GM10847 (cell line): ENCODE measurements around the gene RAB29.

Experiments
- POLR2A ChIP-seq: IDR thresholded peaks from 2 replicates; pipeline ENCODE4 v1.6.1; 2011; ENCODE audit not compliant: insufficient read length; ENCODE audit errors: extremely low read depth

Gene RAB29, protein sequence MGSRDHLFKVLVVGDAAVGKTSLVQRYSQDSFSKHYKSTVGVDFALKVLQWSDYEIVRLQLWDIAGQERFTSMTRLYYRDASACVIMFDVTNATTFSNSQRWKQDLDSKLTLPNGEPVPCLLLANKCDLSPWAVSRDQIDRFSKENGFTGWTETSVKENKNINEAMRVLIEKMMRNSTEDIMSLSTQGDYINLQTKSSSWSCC

DNA sequence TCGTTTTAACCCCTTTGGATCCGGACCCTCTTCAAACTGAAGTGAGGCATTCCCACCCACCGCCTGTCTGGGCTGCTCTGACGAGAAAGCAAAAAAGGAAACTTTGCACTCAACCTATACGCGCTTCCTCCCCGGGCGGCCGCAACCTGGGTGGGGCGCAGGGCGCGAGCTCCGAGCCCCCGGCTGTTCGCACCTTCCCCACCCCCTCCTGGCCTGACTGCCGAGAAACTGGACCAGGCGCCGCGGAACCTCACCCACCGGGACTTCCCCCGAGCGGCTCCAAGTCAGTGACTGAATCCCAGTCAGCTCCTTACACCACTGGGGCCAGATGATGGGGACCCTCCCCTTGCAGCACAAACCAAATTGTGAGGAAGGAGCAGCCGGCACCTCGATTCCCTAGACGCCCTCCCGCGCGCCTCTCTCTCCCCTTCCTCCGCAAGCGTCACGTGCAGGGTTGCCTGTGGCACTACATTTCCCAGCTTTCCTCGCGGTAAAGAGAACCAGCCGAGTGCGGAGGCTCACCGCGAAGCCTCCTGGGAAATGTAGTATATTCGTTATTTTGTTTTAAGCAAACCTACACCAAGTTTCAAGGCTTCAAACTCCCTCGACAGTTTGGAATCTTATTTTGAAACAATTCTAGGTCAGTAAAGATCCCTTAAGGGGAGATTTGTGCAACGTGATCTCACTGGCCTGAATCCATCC is at the start of gene RAB29:
TSS of gene RAB29 (minus strand) at position 468 of the 702 bp plus-strand sequence. CDS start 526 bp downstream, outside the sequence.
- TF ChIP-seq POLR2A = peak; percentile 15

DNA sequence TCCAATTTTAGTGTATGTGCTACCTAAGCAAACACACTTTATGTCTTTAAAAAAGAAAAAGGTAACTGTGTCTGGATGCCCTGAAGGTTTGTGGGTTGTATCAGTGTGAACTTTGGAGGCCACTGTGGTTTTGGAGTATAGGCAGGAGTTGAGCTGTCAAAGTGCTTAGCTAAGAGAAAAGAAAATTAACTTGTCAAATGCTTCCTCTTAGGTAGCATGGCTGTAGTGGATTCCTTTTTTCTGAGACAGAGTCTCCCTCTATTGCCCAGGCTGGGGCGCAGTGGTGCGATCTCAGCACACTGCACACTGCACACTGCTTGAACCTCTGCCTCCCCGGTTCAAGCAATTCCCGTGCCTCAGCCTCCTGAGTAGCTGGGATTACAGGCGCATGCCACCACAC is 48.9 kb upstream of the RAB29 start:
- TF ChIP-seq POLR2A = no peak

DNA sequence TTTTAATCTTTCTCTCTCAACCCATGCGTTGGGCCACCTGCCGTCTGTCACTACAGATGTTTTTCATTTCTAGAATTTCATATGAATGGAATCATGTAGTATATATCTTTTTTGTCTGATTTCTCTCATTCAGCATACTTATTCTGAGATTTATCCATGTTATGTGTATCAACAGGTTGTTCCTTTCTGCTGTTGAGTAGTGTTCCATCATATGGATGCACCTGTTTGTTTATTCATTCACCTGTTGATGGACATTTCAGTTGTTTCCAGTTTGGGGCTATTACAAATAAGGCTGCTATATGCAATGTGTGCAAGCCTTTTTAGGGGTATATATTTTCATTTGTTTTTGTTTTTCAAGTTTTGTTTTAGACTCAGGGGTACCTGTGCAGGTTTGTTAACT is 47.1 kb upstream of the RAB29 start:
- TF ChIP-seq POLR2A = no peak

DNA sequence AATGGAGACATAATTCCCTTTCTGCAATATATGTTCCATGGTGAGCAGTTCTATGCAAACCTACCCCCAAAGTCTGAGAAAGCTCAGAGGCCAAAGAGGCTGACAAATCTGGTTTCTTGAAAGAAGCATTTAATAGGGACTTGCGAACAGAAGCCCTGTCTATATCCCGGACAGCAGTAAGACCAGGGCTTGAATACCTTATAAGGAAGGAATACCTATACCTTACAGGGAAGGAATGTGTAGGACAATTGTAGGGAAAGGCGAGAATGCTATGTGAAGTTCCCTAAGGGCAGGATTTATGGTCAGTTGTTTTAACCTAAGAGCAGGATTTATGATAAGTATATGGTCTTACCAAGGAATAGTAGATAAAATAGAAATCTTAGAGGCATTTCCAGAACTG is 42.7 kb upstream of the RAB29 start:
- TF ChIP-seq POLR2A = no peak

DNA sequence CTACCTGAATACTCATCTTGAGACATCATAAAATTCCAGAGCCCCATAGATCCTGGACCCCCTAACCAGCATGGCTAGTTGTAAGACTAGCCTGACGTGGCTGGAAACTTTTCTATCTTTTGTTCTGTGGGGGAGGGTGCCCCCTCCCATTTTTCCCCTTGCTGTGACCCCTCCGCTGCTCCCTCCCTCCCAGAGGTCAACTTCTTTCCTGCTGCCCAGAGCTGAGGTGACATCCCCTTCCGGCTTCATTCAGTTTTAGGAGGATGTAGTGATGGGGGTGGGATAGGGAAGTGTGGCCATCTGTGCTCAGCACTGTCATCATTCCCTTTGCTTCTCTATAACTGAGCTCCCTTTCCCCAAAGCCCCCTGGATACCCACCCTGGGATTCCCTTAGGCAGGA is 42.1 kb upstream of the RAB29 start:
- TF ChIP-seq POLR2A = no peak

DNA sequence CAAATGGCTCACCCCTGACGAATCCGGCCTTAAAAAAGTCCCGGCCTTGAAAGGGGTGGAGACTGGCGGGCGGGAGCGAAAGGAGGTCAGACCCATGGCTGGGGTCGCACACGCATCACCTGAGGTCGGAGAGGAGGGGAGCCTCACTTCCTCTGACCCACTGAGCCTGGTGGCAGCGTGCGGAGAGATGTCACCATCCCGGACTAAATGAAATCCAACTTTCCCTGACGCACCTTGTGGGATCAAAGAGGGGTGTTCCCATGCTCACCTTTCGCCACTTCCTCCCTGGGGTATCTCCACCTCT is 38.4 kb upstream of the RAB29 start:
- TF ChIP-seq POLR2A = no peak

DNA sequence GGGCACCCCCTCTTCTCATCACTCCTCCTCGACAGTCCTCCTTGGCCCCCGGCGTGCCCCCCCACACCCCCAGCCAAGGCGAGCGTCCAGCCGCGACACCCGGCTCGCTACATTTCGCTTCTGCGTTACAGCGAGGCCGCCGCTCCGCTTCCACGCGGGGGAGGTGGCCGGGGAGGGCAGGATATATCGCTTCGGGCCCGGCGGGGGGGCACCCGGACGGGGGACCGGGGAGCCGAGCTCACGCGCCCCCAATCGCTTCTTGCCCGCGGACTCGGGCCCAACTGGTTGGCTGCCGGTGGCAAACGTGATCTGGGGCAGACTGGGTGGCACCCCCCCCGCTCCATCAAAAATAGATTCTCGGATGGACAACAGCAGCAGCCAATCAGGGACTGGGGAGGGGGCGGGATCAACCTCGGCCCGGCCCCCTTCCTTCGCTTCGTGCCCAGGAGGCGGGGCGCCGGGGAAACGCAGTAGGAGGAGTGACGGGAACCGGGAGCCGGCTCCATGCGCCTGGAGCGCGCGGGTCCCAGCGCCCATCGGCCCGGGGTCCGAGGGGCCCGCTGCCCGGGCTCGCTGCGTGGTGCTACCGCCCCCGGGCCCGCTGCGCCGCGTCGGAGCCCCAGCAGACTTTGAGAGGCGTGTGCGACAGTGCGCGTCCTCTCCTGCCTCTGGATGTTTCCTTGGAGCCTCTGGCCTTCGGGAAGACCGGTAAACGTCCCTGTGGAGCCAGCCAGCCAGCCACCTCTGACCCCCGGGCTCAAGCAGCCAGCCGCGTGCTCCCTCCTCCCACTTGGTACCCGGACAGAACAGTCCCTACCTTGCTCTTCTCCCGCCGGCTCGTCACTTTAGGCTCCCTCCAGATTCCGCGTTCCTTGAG is 37.8 kb upstream of the RAB29 start, which contains the start of gene SLC41A1:
TSS of gene SLC41A1 (minus strand) at position 321 of the 877 bp plus-strand sequence. CDS start 2,757 bp downstream, outside the sequence.
- TF ChIP-seq POLR2A = no peak

DNA sequence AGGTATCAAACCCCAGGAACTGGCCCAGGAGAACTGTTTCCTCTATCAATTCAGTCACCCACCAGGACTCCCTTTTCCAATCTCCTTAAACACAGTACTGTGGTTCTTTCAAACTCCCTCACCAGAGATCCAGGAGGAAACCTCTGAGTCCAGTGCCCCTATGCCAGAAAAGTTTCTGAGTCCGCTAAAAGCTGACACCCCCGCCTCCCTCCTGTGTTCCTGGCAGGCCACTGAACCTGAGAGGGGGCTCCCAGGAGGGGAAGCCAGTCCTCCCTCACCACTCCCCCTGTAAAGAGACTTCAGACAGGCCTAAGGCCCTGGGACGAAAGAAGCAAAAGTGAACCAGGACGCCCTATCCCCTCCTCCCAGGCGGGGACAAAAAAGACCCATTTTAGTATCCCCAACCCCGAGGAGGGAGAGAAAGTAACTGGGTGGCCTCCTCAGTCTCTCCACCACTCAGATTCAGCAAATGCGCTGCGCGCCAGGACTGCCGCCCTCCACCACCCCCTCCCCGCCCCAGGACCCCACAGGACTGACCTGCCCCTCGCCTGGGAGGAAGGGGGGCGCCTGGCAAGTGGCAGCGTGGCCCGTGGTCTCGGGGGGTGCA is 37.1 kb upstream of the RAB29 start:
- TF ChIP-seq POLR2A = no peak

DNA sequence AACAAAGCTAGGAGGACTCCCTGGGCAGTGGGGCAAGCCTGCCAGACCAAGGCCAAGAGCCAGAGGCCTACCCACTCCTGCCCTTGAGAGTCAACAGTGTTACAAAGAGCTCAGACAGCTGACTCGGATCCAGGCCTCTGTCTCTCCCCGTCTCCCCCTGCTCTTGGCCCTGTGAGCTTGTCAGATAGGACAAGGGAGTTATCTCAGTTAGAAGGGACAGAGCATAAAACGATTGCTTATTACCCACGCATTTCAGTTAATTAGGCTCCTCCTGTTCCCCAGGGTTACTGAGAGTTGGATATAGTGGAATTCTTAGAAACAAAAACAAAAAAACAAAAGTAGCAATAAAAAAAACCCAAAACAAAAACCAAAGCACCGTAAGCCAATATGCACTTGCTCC is 36.4 kb upstream of the RAB29 start:
- no peak for TF ChIP-seq POLR2A

DNA sequence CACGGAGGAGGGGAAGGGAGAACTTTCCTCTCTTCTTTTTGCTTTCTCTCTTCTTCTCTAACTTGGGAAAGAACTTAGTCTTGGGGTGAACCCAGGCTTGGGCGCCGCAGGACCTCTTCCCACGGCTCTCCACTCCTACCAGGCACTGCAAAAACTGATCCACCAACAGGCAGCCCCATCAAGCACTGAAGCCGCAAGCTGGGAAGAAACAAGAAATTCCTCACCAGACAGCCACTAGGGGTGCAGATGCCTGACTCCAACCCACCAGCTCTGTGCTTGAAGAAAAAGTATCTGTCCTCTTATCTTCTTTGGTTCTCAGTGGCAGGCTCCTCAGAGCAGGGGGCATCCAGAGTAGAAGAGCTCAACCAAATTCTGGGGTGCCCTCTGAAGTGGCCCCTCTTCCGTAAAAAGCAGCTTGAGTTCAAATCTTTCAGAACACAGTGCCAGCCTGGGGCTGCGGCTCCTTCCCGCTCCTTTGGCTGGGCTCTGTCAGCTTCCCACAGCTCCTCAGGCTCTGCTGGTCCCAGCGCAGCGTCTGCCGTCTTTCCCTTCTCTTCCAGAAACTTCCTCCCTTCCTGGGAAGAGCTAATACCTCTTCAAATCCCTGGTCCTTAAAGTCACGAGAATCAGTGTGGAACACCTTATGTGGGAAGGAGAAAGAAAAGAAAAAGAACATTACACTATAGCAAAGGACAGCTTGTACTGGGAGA is 35.3 kb upstream of the RAB29 start:
- TF ChIP-seq POLR2A = no peak

DNA sequence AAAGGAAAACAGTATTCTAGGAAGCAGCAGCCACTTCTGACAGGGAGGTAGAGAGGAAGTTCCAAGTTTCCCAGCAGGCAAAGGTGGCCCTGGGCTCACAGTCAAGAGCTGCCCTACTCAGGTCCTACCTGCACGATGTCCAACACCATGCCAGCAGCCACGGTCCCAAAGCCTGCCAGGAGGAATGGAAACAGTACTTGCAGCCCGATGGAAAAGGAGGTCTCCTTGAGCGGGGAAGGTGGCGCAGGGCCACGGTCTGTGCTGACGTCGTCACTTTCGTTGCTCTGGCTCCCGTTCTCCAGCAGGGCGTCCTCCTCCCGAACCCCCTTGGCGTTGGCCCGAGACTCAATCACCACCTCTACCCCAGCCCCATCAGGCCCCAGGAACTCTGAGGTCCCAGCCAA is 34.7 kb upstream of the RAB29 start:
- TF ChIP-seq POLR2A = no peak

DNA sequence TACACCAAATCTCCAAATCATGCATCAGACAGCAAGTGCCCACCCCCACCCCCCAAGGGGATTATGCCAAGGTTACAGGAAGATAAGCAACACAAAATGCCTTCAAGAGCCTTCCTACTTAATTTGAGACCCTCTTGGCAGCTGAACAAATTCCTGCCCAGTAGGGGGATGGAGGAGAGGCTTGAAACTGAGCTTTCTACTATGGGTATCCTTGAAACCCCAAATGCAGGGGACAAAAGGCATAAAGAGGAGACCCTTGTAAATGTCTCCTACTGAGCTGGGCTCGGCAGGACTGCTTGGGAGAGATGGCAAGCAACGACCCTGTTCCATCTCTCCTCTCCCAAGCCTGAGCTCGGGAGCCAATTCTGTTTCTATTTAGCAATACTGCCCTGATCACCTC is 34.2 kb upstream of the RAB29 start:
- TF ChIP-seq POLR2A = no peak

DNA sequence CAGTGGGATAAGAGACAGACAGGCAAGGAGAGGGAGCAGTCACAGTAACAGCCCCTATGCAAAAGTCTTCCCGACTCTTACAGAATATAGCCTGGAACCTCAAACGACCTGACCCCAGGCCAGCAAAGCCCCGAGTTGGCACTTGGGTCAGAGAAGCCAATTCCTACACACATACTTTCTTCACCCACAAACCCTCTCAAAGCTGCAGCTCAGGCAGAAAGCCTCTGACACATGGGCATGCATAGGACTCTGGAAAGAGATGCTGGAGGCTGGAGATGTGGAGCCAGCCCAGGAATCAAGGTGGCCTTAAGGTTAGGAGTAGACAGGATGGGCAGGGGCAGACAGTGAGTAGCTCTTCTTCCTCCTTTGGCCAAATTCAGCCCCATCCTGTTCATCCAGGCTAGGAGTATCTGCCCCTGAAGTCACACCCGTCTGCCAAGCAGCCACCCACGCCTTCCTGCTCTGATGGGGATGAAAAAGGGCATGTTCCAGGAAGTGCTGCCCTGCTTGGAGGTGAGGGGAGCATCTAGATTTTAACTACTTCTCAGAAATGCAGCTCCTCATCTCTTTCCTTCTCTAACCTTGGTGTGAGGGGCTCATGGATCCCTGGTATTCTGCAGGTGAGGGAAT is 29.9 kb upstream of the RAB29 start:
- TF ChIP-seq POLR2A = no peak

DNA sequence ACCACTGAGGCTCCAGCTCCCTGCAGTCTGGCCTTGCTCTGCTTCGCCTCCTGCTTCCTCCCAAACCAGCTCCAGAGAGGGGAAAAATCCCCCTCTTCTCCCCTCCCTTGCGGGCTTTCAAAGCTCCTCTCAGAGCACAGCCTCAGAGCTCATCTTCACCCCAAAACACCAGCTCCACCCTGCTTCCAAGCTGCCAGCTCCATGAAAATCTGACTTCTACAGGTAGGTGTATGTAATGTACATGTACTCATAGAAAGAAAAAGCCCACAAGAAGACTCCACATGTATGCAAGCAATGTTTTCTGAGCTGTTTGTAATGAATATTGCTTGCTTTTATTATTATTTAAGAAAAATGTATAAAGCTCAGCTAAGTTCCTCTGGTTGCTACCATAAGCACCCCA is 29.3 kb upstream of the RAB29 start:
- TF ChIP-seq POLR2A = no peak

DNA sequence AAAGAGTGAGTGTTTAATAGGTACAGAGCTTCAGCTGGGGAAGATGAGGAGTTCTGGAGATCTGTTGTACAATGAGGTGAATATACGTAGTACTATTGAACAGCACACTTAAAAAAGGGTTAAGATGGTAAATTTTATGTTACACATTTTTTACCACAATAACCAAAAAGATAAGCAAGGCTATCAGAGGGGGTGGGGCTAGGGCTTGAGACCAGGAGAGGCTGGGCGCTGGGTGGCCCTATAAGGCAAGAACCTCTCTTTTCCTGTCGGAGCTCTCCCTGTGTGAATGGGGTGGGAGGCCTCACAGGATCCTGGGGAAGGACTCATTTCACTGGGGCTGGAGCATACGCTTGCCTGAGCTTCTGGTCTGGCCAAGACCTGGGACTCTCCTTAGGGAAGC is 28.7 kb upstream of the RAB29 start:
- TF ChIP-seq POLR2A = no peak
